HG03108 (cell line): ENCODE data around the gene MSH2.
"Not testable (repeated sequence)": the region's sequence is repeated elsewhere in the genome, so short reads cannot be mapped to it uniquely, and the experiment has no call there.

Experiments
- ATAC-seq: cut with Tn5 transposase; IDR thresholded peaks from one replicate; pipeline ENCODE4 v1.9.1; 2021; ENCODE audit warnings: moderate library complexity; ENCODE audit not compliant: unreplicated experiment

The MSH2 gene

GRCh38 chr2:47406649-47407330 is 3.8 kb downstream of the MSH2 start:
- not testable (repeated sequence) for ATAC-seq

DNA sequence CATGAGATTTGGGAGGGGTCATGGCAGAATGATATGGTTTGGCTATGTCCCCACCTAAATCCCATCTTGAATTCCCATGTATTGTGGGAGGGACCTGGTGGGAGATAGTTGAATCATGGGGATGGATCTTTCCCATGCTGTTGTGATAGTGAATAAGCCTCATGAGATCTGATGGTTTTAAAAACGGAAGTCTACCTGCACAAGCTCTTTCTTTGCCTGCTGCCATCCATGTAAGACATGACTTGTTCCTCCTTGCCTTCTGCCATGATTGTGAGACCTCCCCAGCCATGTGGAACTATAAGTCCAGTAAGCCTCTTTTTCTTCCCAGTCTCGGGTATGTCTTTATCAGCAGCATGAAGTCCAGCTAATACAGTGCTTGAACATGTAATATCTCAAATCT is 5.0 kb downstream of the MSH2 start:
- not testable (repeated sequence) for ATAC-seq

GRCh38 chr2:47414682-47415458 is 11.9 kb downstream of the MSH2 start:
- no peak for ATAC-seq

DNA sequence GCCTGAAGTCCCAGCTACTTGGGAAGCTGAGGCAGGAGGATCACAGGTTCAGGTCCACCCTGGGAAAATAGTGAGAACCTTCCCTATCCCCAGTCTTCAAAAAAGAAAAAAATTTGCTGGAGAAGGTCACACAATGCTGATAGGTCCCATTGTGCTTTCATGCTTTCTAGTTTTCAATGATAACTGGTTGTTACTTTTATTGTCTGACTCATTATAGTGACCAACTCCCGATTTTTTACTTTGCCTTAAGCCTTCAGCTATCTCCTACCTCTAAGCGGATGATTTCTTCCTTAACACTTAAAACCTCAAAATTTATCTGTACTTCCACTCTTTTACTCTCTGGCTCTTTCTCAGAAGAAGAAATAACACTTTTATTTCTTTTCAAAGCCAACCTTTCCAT is 17.3 kb downstream of the MSH2 start:
- no peak for ATAC-seq

DNA sequence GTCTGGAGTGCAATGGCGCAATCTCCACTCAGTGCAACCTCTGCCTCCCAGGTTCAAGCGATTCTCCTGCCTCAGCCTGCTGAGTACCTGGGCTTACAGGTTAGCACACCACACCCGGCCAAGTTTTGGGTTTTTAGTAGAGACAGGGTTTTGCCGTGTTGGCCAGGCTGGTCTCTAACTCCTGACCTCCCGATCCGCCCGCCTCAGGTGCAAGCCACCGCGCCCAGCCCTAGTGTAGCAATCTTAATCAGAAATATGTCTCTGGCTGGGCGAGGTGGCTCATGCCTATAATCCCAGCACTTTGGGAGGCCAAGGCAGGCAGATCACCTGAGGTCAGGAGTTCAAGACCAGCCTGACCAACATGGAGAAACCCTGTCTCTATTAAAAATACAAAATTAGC is 17.7 kb downstream of the MSH2 start:
- ATAC-seq, result not testable (repeated sequence)

GRCh38 chr2:47422016-47422415 is 19.1 kb downstream of the MSH2 start:
- no peak for ATAC-seq

DNA sequence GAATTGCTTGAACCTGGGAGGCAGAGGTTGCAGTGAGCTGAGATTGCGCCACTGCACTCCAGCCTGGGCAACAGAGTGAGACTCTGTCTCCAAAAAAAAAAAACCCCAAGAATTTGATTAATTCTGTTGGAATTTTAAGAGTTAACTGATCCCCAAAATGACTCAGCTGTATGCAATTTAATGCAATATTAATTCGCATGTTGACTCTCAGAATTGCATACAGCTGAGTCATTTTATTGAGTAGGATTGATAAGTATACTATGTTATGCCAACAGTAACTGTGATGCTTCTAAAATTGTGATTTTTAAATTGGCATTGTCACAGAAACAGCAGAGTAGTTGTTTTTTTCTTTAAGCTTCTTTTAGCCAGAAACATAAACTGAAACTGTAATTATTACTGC is 19.6 kb downstream of the MSH2 start:
- ATAC-seq, result no peak

GRCh38 chr2:47426786-47427185 is 23.8 kb downstream of the MSH2 start:
- ATAC-seq, result no peak

DNA sequence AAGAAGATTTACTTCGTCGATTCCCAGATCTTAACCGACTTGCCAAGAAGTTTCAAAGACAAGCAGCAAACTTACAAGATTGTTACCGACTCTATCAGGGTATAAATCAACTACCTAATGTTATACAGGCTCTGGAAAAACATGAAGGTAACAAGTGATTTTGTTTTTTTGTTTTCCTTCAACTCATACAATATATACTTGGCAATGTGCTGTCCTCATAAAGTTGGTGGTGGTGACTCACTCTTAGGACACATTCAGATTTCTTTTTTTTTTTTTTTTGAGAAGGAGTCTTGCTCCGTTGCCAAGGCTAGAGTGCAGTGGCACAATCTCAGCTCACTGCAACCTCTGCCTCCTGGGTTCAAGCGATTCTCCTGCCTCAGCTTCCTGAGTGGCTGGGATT is 26.8 kb downstream of the MSH2 start:
- ATAC-seq, result no peak

DNA sequence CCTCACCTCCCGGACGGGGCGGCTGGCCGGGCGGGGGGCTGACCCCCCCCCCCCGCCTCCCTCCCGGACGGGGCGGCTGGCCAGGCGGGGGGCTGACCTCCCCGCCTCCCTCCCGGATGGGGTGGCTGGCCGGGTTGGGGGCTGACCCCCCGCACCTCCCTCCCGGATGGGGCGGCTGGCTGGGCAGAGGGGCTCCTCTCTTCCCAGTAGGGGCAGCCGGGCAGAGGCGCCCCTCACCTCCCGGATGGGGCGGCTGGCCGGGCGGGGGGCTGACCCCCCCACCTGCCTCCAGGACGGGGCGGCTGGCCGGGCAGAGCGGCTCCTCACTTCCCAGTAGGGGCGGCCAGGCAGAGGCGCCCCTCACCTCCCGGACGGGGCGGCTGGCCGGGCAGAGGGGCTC is 30.1 kb downstream of the MSH2 start:
- ATAC-seq, result not testable (repeated sequence)

DNA sequence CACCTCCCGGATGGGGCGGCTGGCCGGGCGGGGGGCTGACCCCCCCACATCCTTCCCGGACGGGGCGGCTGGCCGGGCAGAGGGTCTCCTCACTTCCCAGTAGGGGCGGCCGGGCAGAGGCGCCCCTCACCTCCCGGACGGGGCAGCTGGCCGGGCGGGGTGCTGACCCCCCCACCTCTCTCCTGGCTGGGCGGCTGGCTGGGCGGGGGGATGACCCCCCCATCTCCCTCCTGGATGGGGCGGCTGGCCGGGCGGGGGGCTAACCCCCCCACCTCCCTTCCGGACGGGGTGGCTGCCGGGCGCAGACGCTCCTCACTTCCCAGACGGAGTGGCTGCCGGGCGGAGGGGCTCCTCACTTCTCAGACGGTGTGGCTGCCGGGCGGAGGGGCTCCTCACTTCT is 30.5 kb downstream of the MSH2 start:
- not testable (repeated sequence) for ATAC-seq

GRCh38 chr2:47437287-47437686 is 34.3 kb downstream of the MSH2 start:
- no peak for ATAC-seq

GRCh38 chr2:47438106-47438505 is 35.1 kb downstream of the MSH2 start:
- no peak for ATAC-seq

DNA sequence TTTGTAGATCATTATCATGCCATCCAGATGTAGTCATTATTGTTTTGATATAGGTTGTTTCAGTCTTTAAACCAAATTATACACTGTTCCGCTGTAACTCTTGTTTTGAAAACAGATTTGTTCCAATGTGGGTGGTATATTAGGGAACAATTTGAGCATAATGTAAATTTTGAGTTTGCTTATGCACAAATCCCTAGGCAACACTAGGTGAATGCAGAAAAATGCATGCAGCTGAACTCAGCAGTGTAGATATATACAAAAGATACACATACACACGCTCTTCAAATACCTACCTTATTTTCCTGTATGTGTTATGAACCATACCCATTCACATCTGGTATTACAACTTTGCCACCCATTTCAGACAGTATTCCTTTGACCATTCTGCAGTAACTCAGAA is 35.8 kb downstream of the MSH2 start:
- no peak for ATAC-seq

DNA sequence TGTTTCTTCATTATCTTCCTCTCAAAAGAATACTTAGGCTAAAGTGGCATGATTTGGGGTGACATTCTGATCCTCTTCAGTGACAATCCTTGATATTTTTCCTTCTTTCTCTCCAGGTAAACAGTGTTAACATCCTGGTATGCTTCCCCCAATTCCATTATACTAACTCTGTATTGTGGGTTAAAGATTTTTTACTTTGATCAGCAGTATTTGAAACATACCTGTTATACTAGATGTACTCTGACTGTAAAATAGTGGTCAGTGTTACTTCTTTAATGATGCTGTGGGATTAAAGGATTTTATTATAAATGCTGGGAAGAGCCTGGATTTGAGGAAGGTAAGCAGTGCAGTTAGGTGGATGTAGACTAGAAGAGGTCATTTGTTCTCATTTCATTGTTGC is 48.8 kb downstream of the MSH2 start:
- ATAC-seq, result no peak

DNA sequence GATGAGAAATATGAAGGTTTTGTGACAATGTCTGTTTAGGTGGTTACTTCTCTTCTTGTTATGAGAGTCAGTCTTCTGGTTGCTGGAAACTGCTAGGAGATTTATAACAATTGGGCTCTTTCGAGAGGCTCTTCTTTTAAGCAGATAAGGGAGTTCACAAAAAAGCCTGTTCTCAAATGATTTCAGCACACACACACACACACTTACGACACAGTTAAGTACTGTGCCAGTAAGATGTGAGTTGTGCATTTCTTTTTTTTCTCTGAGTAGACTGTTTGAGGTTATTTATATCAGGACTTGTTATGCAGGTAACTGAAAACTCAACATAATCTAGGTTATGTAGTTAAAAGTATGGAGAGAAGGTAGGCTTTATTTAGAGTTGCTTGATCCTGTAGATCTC is 49.8 kb downstream of the MSH2 start:
- ATAC-seq, result no peak

GRCh38 chr2:47454818-47455217 is 51.9 kb downstream of the MSH2 start:
- ATAC-seq, result not testable (repeated sequence)

DNA sequence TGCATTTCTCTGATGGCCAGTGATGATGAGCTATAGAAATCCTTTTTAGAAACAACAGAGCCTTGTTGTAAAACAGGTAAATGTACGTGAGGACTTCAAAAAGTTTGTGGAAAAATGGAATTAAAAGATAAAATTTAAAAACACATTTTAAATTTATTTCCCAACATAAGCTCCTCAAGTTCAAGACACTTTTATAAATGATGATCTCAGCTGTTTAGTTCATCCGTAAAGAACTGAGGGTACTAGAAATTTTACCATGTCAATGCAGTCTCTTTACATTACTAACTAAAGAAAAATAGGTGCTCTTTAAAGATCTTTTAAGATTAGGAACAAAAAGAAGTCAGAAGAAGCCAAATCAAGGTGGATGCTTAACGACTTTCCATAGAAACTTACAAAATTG is 52.5 kb downstream of the MSH2 start:
- no peak for ATAC-seq

- ATAC-seq, result no peak
These were observed 53.9 kb downstream of the MSH2 start for GRCh38 chr2:47456851-47457250.

- ATAC-seq, result no peak
These were observed 54.3 kb downstream of the MSH2 start for GRCh38 chr2:47457268-47457667.

DNA sequence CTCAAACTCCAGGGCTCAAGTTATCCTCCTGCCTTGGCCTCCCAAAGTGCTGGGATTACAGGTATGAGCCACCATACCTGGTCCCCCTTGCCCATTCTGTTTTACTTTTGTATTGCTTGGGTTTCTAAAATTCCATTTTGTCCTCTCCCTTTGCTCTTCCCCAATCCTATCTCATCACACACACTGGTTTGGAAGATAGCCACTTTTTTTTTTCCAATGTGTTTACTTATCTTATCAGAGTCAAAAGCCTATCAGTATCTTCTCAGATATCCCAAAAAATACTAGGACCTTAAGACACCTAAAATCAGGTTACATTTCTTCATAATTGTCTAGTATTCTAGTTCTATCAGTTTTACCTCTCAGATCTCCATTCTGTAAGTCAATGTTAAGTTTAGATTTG is 56.1 kb downstream of the MSH2 start:
- no peak for ATAC-seq

GRCh38 chr2:47460766-47461165 is 57.8 kb downstream of the MSH2 start:
- no peak for ATAC-seq
